Panc1 (cell line): ENCODE results near the gene SLC39A2. TPM values are rescaled to one million over a fixed set of nuclear protein-coding genes. Genes with fewer than 3 reads are reported as not detected.
A peak's percentile ranks its signal among the peaks of the same experiment; 100 is the strongest.

ENCODE experiments used
- ATAC-seq: fragments of 200-7000 bp; cut with Tn5 transposase; 2 replicates; pipeline ENCODE4 v1.9.1; 2020; ENCODE audit warnings: mild to moderate bottlenecking, moderate library complexity
- BruUV-seq: library from RNA; stranded (reverse); fragments of 400-500 nt; replicated peaks from 2 replicates; lab custom pipeline; 2021; lab: Mats Ljungman, UMichigan
- CTCF ChIA-PET: fragments of 300-600 bp; sonication (Branson Sonifier 250); formaldehyde crosslinking; loops from one replicate; lab custom pipeline; 2022; ENCODE audit warnings: antibody characterized with exemption; lab: Charles Lee
- POLR2A ChIA-PET: fragments of 300-600 bp; sonication (Branson Sonifier 250); formaldehyde crosslinking; loops from one replicate; lab custom pipeline; 2022; ENCODE audit warnings: antibody characterized with exemption; lab: Charles Lee
- DNase-seq: peaks from one replicate; pipeline ENCODE4 v3.0.0-alpha.2; 2010; ENCODE audit warnings: low read depth, low spot score
- H3K27ac ChIP-seq: 2 replicates; pipeline ENCODE4 v1.5.1; 2011; ENCODE audit warnings: mild to moderate bottlenecking, low read length, inconsistent platforms
- H3K27me3 ChIP-seq: fragments of 200-500 bp; sonication (Bioruptor generic); 2 replicates; pipeline ENCODE4 v1.6.0; 2014; ENCODE audit warnings: low read length, inconsistent platforms; ENCODE audit not compliant: control insufficient read depth, insufficient read depth
- H3K36me3 ChIP-seq: fragments of 200-500 bp; sonication (Bioruptor generic); 2 replicates; pipeline ENCODE4 v1.5.1; 2014; ENCODE audit warnings: inconsistent platforms, mild to moderate bottlenecking, low read length, moderate library complexity; ENCODE audit not compliant: control insufficient read depth, insufficient read depth
- H3K4me1 ChIP-seq: 2 replicates; pipeline ENCODE4 v1.5.1; 2011; ENCODE audit warnings: inconsistent platforms, mild to moderate bottlenecking, low read length, moderate library complexity; ENCODE audit not compliant: control insufficient read depth, insufficient read depth
- H3K4me3 ChIP-seq, 2 experiments: 2 replicates each; pipeline ENCODE4 v1.5.1; 2011 to 2012; ENCODE audit warnings: low read depth in 2 of 2, low read length in 2 of 2, mild to moderate bottlenecking in 2 of 2, inconsistent platforms in 1 of 2, moderate library complexity in 1 of 2
- H3K9me3 ChIP-seq: fragments of 200-500 bp; sonication (Bioruptor generic); 2 replicates; pipeline ENCODE4 v1.5.1; 2014; ENCODE audit warnings: low read depth, mild to moderate bottlenecking, inconsistent platforms, low read length, moderate library complexity; ENCODE audit not compliant: control insufficient read depth, insufficient read depth
- CTCF ChIP-seq: fragments of 450-650 bp; IDR thresholded peaks from 2 replicates; pipeline ENCODE4 v1.5.1; 2017; ENCODE audit warnings: mild to moderate bottlenecking
- POLR2AphosphoS5 ChIP-seq: IDR thresholded peaks from 2 replicates; pipeline ENCODE4 v1.6.1; 2012; ENCODE audit warnings: mild to moderate bottlenecking, low read depth, low read length, moderate library complexity
- SIN3A ChIP-seq: IDR thresholded peaks from 2 replicates; pipeline ENCODE4 v1.6.1; 2012; ENCODE audit warnings: low read depth, mild to moderate bottlenecking, low read length, moderate library complexity, borderline replicate concordance; ENCODE audit not compliant: insufficient read depth
- TCF7L2 ChIP-seq: IDR thresholded peaks from 2 replicates; pipeline ENCODE4 v1.6.1; 2011; ENCODE audit warnings: mild to moderate bottlenecking, low read depth, low read length, inconsistent platforms
- in situ Hi-C: cut with HindIII; loops from 2 replicates; pipeline ENCODE4 v1.10.0; 2016; ENCODE audit warnings: low sequenced_read_pairs, low pct_unique_long_range_greater_than_20kb
- intact Hi-C: fragments of 100-400 bp; cut with micrococcal nuclease; formaldehyde crosslinking; loops from one replicate; pipeline ENCODE4 v1.10.0; 2022; ENCODE audit not compliant: unreplicated experiment
- total RNA-seq: library from RNA; stranded (reverse); gene quantifications from one replicate; pipeline ENCODE4 v1.2.1, GENCODE V29; 2021; ENCODE audit not compliant: unreplicated experiment
- TF ChIP-seq, protein P1 (sequence below), 2 experiments: IDR thresholded peaks; 2 replicates each; pipeline ENCODE4 v1.6.1; 2011 to 2012; ENCODE audit warnings: low read depth in 2 of 2, control low read depth in 1 of 2, low read length in 1 of 2, mild to moderate bottlenecking in 1 of 2, moderate library complexity in 1 of 2; ENCODE audit not compliant: insufficient read depth in 1 of 2

SLC39A2 gene
- total RNA-seq, 1 experiment from 2014 or later: not detected

- ChIA-PET CTCF (interaction anchor here (2.8 kb wide), 1 partner anchor 24 kb away, joined by 33 read pairs; no protein-coding TSS in a partner anchor), POLR2A (no interaction called here)
- Histone ChIP-seq H3K9me3 (no peaks in the 10 kb centered on the region), H3K27me3 (no peaks in the 10 kb centered on the region; the same call in none of the 2 replicates), H3K4me3 (no peak overlapping the region), H3K36me3 (no peaks in the 10 kb centered on the region), H3K27ac (no peak overlapping the region), H3K4me1 (no peaks in the 10 kb centered on the region)
- no TSS peak for BruUV-seq
- TF ChIP-seq TCF7L2: no peak
- TF ChIP-seq, protein P1, sequence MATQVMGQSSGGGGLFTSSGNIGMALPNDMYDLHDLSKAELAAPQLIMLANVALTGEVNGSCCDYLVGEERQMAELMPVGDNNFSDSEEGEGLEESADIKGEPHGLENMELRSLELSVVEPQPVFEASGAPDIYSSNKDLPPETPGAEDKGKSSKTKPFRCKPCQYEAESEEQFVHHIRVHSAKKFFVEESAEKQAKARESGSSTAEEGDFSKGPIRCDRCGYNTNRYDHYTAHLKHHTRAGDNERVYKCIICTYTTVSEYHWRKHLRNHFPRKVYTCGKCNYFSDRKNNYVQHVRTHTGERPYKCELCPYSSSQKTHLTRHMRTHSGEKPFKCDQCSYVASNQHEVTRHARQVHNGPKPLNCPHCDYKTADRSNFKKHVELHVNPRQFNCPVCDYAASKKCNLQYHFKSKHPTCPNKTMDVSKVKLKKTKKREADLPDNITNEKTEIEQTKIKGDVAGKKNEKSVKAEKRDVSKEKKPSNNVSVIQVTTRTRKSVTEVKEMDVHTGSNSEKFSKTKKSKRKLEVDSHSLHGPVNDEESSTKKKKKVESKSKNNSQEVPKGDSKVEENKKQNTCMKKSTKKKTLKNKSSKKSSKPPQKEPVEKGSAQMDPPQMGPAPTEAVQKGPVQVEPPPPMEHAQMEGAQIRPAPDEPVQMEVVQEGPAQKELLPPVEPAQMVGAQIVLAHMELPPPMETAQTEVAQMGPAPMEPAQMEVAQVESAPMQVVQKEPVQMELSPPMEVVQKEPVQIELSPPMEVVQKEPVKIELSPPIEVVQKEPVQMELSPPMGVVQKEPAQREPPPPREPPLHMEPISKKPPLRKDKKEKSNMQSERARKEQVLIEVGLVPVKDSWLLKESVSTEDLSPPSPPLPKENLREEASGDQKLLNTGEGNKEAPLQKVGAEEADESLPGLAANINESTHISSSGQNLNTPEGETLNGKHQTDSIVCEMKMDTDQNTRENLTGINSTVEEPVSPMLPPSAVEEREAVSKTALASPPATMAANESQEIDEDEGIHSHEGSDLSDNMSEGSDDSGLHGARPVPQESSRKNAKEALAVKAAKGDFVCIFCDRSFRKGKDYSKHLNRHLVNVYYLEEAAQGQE (IDR thresholded peaks at IDR 0.05; ENCODE audit: insufficient read depth in 1 of 2, low read depth in 2 of 2, low read length in 1 of 2): no peak
- no peak for TF ChIP-seq SIN3A
- no peak for TF ChIP-seq CTCF
- TF ChIP-seq POLR2AphosphoS5: no peak
- DNase-seq: no peak
- intact Hi-C loops: no loop called here
- in situ Hi-C loops: no loop called here
- no peak for ATAC-seq
These were observed 39.6 kb downstream of the SLC39A2 start for GRCh38 chr14:21038441-21039422.

GRCh38 chr14:21039585-21040369 is 40.7 kb downstream of the SLC39A2 start:
- intact Hi-C loops: loop anchor here (2.0 kb wide), 1 partner anchor 25 kb away; no protein-coding TSS in a partner anchor
- ChIA-PET POLR2A (no interaction called here), CTCF (interaction anchor here (0.6 to 2.8 kb wide), 3 partner anchors 25 to 65 kb away, joined by 3 to 33 read pairs (median 5); no protein-coding TSS in a partner anchor)
- no TSS peak for BruUV-seq
- Histone ChIP-seq H3K27ac (no peak overlapping the region), H3K4me3 (no peak overlapping the region), H3K4me1 (no peaks in the 10 kb centered on the region), H3K36me3 (no peaks in the 10 kb centered on the region), H3K9me3 (no peaks in the 10 kb centered on the region), H3K27me3 (no peaks in the 10 kb centered on the region; the same call in none of the 2 replicates)
- in situ Hi-C loops: no loop called here
- no peak for DNase-seq
- ATAC-seq: peak; percentile 94
- TF ChIP-seq CTCF (peak; percentile 71), SIN3A (no peak)
